ENCODE data around the gene PIEZO2.

PIEZO2 gene

DNA sequence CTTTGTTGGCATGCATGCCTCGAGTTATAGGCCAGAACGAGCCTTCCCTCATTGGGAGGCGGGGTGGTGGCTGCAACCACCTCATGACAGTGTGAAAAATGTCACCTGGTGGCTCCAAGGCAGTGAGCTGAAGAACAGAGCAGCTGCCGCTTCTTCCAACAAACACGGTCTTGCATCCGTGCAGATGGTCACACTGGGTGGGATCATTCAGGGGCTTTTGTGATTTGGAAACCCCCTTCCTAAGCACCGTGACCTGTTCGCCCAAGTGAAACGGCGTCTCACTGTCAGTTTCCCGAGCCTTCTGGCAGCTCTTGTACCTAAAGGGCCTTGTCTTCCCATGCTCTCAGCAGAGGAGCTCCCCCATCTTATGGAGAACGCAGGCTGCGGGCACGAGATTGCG is 463.9 kb downstream of the PIEZO2 start:
- DNase-seq (ENCODE audit: low read depth) = no peak
- TF ChIP-seq, protein P1, sequence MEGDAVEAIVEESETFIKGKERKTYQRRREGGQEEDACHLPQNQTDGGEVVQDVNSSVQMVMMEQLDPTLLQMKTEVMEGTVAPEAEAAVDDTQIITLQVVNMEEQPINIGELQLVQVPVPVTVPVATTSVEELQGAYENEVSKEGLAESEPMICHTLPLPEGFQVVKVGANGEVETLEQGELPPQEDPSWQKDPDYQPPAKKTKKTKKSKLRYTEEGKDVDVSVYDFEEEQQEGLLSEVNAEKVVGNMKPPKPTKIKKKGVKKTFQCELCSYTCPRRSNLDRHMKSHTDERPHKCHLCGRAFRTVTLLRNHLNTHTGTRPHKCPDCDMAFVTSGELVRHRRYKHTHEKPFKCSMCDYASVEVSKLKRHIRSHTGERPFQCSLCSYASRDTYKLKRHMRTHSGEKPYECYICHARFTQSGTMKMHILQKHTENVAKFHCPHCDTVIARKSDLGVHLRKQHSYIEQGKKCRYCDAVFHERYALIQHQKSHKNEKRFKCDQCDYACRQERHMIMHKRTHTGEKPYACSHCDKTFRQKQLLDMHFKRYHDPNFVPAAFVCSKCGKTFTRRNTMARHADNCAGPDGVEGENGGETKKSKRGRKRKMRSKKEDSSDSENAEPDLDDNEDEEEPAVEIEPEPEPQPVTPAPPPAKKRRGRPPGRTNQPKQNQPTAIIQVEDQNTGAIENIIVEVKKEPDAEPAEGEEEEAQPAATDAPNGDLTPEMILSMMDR (IDR thresholded peaks at IDR 0.05; ENCODE audit: control insufficient read depth, insufficient read depth, low read depth, low read length, missing control alignments) = no peak

DNA sequence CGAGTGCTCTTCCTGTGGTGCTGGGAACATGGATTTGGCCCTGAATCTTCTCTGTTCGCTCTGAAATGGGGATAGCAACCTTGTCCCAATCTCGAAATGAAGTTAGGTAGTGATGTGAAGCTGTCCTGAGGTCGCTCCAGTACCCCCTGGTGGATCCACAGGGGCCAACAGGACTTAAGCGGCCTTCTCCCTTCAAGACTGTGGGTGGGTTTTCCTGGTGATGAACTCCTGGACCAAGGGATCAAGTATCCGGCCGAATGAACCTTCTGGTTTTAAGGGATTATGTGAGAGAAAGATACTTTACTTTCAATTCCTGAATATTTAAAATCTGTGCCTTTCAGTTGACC is 467.0 kb downstream of the PIEZO2 start:
- TF ChIP-seq, protein P1 (IDR thresholded peaks at IDR 0.05; ENCODE audit: control insufficient read depth, insufficient read depth, low read depth, low read length, missing control alignments) = no peak
- DNase-seq (ENCODE audit: low read depth) = no peak
- H3K4me3 ChIP-seq (ENCODE audit: control insufficient read depth, low read depth, low read length) = no peak overlapping the region

More for the DNA sequence above, 463.9 kb downstream of the PIEZO2 start:
- no peak overlapping the region for H3K4me3 ChIP-seq (ENCODE audit: control insufficient read depth, low read depth, low read length)

DNA sequence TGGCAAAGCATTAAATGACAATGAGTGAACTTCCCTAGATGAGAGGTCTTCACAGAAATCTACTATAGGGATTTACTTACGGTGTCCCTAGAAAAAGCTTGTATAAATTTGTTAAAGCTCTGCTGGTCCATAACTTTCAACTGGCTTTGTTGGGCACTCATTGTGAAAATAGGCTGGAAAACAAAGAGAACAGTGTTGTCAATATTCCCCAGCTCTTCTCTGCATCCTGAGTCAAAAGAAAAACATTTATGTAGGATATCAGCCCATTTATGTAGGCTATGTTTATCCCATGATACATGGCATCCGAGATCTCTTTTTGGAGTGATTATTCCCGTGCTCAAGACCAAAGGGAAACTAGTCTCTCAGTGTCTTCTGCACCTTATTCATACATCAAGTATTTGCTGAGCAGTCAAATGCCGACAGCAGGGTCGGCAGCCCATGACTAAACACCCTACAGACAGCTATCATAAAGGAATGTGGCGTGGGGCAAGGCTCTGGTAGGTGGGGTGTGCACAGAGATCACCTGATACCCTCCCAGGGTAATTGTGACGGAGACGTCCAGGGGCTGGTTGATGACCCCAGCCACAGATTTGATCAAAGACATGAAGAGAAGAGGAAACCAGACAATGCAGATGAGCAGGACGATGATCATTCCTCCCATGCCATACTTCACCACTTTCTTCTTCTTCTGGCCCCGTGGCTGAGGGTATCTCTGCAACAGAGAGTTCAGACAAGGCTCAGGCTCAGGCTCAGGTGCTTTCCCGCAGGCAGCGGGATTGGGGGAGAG is 467.6 kb downstream of the PIEZO2 start:
- H3K4me3 ChIP-seq (ENCODE audit: control insufficient read depth, low read depth, low read length) = no peak overlapping the region
- TF ChIP-seq, protein P1 (IDR thresholded peaks at IDR 0.05; ENCODE audit: control insufficient read depth, insufficient read depth, low read depth, low read length, missing control alignments) = no peak
- DNase-seq (ENCODE audit: low read depth) = no peak

DNA sequence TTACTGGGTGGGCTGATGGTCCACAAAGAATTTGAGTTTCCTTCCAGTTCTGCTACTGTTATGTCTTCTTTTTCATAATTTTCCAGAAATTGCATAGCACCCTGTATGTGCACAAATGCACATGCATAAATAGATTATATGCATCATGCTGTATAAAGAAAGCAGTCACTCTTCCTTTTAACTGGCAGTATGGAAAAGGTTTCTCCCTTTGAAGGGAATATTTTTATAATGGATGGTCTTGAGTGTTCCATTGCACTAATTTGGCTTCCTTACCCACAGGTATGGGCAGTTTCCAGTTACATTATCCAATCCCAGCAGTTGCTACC is 469.1 kb downstream of the PIEZO2 start:
- TF ChIP-seq, protein P1 (IDR thresholded peaks at IDR 0.05; ENCODE audit: control insufficient read depth, insufficient read depth, low read depth, low read length, missing control alignments) = no peak

DNA sequence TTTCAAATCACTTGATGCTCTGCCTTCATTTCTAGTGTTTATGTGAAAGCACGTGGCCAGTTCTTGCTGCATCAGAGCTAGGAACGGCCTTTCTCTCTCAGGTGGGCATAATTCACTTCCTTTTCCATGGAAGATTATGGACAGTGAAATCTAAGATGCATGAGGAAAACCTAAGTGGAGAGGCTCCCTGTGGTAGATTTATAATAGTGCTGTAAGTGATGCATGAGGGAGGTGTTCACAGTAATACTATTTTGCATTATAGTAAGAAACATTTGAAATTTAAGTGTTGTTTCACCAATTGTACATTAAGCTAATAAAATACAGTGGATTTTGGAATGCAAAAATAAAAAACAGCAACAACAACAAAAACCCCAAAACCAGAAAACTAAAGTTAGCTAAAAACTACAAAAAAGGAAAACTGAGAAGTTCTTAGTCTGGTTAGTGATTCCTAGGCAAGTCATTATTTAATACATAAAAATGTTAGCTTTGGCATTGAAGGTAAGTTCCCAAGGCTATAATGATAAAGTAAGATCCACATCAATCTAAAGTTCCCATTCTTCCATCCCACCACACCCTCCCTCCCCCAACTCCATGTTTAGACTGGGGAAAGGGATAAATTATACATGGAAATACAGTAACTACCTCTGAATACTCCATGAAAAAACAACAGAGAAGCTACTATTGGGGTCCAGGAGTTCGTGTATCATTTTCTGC is 469.7 kb downstream of the PIEZO2 start:
- no peak for DNase-seq (ENCODE audit: low read depth)
- no peak overlapping the region for H3K4me3 ChIP-seq (ENCODE audit: control insufficient read depth, low read depth, low read length)
- TF ChIP-seq, protein P1 (IDR thresholded peaks at IDR 0.05; ENCODE audit: control insufficient read depth, insufficient read depth, low read depth, low read length, missing control alignments) = no peak

More for the DNA sequence above, 469.1 kb downstream of the PIEZO2 start:
- no peak for DNase-seq (ENCODE audit: low read depth)
- H3K4me3 ChIP-seq (ENCODE audit: control insufficient read depth, low read depth, low read length) = no peak overlapping the region

DNA sequence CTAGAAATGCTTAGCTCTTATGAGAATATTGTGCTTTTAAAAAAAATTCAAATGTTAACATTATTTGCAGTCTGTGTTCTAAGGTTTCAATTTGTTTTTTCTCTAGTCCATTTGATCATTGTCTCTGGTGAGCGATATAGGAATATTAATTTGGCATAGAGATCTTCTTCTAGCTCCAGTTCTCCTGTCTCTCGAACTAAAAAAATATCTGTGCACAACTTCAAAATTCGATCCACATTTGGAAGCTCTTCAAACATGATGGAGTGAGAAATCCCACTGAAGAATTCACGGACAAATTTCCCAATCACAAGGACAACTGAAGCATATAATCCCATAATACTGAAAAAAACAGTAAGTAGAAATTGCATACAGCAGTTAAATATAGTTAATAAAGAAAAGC is 477.9 kb downstream of the PIEZO2 start:
- no peak overlapping the region for H3K4me3 ChIP-seq (ENCODE audit: control insufficient read depth, low read depth, low read length)
- TF ChIP-seq, protein P1 (IDR thresholded peaks at IDR 0.05; ENCODE audit: control insufficient read depth, insufficient read depth, low read depth, low read length, missing control alignments) = no peak
- DNase-seq (ENCODE audit: low read depth) = no peak
